Stimulated activated CD8-positive, alpha-beta memory T cell treated with anti-CD3 and anti-CD28 coated beads, Interleukin-4, amount 100 ng/mL, for 4 hours (primary cell): ENCODE measurements around the gene LRRC66.

Source experiments
- DNase-seq, 2 donors: peaks; one replicate each; pipeline ENCODE4 v3.0.0-alpha.2; 2020; ENCODE audit warnings: low read depth in 2 of 2, low spot score in 1 of 2

LRRC66 gene

DNA sequence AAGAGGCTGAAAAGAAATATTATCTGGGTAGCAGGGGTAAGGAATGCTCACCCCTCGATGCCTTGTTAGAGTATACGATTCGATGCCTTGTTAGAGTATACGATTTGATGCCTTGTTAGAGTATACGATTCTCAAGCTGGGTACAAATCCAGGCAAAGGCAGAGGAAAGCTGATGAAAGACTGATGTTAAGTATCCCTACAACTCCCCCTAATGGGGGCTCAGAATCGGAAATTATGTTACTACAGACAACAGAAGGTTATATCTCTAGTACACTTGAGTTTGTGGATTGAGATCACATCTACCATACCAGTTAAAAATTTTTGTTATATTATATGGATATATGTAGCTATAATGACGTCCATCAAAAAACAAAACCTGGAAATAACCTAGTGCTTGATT is 4.8 kb downstream of the LRRC66 start:
- DNase-seq = no peak

DNA sequence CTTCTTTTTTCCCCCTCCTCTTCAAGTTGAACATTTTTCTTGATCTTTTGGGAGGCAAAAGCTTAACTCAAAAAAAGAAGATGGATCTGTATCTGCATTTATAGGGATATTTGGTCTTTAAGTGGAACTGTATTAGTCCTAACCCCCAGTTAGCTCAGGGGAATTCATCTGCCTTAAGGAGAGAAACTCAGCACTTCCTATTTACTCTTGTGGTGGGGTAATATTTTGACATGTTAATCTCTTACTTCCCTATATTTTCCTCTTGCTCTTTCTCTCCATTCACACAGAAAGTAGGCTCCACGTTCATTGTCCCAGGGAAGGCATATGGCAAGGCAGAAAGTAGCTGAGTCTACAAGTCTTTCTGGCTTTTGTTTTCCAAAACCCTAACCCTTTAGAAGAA is 5.3 kb downstream of the LRRC66 start:
- no peak for DNase-seq

DNA sequence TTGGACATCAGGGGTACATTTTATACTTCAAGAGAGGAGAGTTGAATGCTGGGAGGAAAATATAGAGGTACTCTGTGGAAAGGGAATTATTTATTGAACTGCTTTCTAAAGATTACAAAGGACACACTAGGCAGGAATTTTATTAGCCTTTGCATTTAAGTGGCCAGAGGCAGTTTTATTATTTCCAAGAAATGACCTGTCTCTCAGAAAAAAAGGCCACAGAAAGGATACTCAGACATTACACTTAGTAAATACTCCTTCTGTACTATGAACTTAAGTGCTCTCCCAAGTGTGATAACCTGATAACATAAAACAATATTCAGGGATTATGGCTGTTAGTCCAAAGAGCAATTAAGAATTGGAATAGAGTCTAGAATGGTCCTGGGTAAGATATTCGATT is 7.5 kb downstream of the LRRC66 start:
- no peak for DNase-seq

DNA sequence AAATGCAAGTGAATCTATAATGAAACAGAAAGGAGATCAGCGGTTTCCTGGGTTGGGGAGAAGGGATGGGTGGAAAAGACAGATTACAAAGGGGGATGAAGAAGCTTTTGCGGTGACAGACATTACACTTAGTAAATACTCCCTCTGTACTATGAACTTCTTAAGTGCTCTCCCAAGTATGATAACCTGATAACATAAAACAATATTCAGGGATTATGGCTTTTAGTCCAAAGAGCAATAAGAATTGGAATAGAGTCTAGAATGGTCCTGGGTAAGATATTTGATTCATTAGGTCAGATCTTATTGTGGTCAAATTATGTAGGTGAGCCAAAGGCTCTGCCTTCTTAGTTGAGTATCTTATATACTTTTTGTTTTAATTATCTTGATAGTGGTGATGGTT is 9.2 kb downstream of the LRRC66 start:
- no peak for DNase-seq

DNA sequence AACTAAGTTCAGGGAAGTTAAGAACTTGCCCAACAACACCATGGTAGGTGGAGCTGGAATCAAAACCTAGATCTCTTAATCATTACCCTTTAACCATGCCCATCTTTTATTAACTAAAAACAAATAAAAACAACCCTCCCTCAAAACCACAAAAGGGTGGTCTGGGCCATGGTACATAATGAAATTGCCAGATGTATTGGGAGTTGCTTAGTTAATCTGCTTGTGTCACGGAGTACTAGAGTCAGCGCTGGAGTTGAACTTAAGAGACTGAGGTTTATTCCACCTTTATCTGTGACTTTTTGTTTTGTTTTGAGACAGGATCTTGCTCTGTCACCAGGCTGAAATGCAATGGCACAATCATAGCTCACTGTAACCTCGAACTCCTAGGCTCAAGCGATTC is 13.3 kb downstream of the LRRC66 start:
- DNase-seq = no peak

DNA sequence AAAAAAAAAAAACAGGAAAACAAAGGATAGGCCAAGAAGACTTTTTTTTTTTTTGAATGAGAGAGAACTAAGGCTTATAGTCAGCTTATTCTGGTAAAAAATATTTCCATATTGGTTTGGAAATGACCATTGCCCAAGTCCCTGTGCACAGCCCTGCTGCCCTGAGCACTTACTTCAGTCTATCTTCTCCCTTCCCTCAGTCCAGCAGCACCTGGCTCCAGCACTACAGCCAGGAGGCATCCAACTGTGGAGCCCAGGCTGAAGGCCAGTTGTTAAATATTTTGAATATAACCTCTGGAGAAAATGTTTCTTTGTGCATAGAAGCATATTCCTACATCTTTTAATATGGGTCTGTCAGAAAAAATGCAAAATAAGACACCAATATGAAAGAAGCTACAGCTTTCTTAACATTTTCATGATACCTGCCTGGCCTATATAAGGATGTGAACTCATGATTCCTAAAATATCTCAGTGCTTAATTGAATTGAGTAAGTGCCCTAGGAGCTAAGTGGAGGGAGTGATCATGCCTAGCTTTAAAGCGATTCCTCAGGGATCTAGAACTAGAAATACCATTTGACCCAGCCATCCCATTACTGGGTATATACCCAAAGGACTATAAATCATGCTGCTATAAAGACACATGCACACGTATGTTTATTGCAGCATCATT is 14.4 kb downstream of the LRRC66 start:
- DNase-seq = no peak

DNA sequence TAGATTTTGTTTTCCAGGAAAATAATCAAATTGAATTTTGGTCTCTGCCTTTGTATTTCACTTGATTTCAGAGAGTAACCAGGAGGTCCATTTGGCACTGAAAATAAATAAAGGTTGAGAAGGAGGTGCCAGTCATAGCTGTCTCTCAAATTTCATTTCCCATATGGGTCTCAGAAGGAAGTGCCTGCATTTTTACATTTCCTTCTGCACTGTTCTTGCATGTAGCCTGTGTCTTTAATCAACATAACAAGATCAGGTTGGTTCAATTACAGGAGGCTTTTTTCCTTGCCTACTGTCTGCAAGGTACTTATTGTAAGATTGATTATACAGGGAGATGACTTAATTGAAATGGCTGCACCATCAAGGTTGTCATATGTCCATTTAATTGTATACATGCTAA is 15.7 kb downstream of the LRRC66 start:
- no peak for DNase-seq

DNA sequence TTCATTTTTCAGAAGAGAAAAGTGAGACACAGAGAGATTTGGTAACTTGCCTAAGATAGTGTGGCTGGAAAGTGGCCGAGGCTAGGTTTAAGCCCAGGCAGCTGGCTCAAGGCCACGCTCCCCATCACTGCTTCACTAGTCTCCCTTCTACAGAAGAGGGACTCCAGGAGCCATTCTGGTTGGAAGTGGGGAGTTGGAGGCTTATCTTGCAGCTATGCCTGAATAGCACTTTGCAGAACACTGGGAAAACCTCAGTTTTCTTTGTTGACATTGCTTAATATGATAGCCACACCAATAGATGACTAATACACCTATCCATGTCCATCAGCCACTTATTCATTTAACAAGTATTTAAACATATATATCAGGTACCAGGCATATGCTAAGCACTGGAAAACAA is 18.5 kb downstream of the LRRC66 start:
- no peak for DNase-seq

DNA sequence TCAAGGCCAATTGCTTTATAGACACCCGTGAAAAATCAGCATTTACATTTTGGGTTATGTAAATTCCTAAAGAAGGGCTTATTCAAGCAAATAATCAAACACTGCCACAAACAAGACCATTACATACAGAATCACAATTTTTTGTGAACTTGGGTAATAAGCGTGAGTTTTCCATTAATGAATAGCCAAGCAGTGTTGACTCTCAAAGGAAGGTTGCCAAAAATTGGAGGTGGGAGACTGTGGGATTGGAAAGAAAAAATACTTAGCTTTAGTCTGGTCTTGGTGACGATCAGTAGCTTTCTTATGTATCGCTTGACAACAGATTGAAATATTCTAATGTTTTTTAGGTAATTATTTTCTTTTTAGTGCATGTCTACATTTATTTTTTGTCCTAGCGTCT is 20.9 kb downstream of the LRRC66 start:
- no peak for DNase-seq

DNA sequence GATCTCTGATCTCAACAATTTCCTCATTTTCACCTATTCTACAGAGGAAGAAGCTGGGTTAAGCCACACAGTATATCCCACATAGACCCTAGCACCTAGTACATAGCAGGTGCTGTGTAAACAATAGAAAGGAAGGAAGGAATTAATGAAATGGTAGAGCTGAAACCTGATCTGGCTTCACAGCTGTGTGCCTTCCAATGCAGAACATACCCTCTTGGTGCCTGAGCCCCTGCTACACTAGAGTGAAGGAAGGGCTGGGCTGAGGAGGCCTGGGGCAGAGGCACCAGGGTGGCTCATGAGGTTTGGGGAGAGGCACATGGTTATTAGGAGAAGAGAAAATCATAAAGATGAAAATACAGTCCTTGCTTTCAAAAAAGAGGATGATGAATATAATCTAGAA is 21.3 kb downstream of the LRRC66 start:
- DNase-seq = no peak

DNA sequence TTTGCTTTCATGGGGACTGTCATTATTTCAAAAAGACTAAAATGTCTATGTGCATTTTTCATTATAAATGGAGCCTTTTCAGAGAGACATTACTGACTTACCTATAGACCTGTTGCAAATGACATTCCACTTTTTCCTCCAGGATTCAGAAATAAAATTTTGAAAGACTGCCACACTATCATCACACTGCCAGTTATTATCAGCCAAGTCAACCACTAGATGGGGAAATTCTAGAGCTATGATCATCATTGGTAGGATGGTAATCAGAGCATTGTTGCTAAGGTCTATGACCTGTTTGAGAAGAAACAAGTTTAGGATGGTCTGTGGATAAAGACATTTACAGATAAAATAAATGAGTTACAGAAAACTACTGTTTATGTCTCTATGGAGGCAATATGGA is 22.5 kb downstream of the LRRC66 start:
- no peak for DNase-seq

DNA sequence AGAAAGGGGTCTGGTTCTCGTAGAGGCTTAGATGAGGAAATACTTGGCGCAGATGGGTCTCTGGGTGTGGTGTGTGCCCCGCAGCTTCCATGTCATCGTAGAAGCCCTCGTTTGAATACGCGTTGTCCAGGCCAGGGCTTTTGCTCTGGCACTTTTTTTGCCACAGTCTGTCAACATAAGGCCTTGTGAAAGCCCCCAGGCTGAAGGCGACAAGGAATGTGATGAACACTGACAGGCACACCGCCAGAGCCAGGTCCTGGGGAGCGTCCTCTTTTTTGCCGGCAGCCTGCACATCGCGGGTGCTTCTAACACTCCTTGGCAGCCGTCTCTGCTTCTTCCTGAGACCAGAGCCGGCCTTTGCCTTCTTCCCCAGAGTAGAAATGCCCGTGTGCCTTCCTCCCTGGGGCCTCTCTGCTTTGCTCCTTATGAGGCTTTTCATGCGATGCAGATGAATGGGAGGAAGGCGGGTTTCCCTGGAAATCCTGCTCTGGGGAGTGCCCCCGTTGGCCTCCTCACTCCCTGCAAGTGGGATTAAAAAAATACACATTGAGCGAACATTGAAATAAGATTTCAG is 24.4 kb downstream of the LRRC66 start:
- DNase-seq = no peak

DNA sequence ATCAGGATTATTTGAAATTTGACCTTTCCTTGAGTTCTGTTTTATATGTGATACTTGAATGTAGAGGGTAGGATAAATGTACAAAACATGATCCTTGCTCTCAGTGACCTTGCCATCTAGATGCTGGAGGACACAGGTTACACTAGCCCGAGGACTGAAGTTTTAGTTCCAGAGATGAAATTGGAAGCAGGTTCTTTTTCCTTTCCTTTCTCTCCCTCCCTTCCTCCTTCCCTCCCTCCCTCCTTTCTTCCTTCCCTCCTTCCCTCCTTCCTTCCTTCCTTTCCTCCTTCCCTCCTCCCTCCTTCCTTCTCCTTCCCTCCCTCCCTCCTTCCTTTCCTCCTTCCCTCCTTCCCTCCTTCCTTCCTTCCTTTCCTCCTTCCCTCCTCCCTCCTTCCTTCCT is 54.3 kb downstream of the LRRC66 start:
- DNase-seq = no peak

DNA sequence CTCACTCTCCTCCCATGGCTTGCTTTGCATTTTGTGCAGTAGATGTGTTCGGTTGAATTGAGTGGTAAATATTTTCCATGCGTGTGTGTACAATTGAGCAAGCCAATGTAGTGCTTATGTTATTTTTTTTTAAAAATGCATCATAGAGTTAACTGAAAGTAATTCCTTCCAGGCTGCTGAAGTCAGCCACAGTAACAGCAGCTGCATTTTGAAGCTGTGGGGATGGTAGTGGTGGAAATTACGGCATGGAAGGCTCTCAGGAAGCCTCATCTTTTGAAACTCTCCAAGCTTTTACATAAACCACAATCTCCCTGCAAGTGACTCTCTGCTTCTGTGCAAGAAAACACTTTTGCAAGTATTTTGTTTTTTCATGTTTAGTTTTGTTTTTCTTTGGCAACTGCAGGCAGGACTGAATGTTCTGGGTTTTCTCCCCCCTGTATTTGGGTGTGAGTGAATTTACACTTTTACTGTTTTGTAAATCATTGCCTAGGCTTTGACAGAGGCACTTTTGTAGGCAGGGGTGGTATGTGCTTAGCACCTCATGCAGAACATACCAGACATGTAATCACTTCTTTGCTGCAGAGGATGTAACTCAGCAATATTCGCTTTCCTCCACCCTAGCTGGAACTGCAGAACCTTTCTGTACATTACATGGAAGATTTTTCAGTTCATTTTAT is 56.2 kb downstream of the LRRC66 start:
- no peak for DNase-seq

DNA sequence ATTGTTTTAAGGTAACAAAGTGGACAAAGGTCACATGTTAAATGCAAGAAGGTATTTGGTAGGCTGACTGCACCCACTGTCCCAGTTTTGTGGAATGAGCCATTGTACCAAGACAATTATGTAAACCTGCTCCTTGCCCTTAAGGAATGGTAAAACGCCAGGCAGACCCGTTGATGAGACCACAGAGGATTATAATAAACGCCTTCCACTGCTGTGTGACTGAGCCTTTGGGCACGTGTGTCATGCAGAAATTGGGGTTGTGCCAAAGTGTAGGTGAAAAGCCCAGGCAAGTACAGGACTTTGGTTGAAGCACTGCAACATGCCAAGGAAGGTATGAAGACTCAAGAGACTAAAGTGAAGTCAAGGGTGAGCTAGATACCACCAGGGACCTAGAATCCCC is 59.7 kb downstream of the LRRC66 start:
- no peak for DNase-seq

DNA sequence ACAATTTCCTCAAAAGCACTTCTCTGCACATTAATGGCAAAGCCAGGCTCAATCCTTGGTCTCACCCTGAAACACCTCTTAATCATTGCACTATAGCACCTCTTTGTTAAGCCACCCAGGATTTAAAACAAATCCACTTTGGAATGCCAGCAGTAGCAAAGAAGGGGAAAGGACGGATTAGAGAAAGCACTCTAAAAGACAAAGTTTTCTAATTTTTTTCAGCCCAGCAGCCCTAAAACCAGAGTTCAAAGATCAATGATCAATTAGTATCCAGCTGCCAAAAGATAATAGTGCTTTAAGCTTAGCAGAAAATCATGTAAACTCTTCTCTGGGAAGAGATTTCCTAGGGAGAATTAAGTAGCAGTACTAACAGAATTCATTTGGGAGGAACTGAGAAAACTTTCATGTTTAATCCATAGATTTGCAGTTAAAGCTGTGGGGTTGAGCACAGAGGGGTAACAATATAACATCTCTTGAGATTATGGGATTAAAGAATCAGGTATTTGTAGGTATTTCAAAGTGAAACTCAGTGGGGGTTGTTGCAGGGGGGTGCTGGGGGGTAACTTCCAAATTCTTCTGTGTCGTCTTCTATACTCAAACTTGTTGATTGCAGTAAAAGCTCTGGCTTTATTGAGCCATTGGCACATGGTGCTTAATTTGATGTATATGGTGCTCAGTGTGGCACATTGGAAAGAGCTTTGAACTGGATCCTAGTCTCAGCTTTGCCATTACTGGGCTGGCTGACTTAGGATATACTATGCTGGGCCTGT is 61.8 kb downstream of the LRRC66 start:
- DNase-seq = no peak
